Midbrain (tissue), 1 donor: ENCODE results near the gene ANKZF1.
A peak's percentile ranks its signal among the peaks of the same experiment; 100 is the strongest.
"Not testable (repeated sequence)": the region's sequence is repeated elsewhere in the genome, so short reads cannot be mapped to it uniquely, and the experiment has no call there.

ENCODE experiments used
- DNase-seq: peaks from one replicate; lab custom pipeline; 2025; lab: John Stamatoyannopoulos, UW

ANKZF1 gene

DNA sequence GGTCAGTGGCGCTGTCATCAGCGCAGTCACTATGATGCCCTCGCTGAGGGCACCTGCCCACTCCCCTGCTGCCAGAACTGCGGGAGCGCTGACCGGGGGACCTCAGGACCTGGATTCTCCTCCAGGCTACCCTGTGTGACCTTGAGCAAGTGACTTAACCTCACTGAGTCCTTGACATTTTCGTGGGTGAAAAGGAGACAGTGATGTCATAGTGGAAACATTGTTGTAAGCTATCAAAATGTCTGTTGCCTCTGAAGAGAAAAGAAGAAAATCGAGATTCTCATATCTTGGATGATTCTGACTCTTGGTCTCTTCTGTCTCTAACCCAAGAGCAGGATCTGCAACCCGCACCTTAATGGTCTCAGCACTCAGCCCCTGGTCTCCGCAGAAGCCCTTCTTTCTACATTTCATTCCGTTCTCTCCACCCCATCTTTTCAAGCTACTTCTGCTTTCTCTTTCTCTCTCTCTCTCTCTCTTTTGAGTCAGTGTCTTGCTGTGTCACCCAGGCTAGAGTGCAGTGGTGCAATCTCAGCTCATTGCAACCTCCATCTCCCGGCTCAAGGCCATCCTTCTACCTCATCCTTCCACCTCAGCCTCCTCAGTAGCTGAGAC lies 25.1 kb downstream of the ANKZF1 start:
- no peak for DNase-seq

DNA sequence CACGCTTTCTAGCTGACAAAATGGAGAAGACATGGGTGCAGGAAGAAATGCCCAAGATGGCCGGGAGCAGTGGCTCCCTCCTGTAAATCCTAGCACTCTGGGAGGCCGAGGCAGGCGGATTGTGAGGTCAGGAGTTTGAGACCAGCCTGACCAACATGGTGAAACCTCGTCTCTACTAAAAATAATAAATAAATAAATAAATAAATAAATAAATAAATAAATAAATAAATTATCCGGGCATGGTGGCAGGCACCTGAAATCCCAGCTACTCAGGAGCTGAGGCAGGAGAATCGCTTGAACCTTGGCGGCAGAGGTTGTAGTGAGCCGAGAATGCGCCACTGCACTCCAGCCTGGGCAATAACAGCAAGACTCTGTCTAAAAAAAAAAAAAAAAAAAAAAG lies 29.3 kb downstream of the ANKZF1 start:
- not testable (repeated sequence) for DNase-seq

DNA sequence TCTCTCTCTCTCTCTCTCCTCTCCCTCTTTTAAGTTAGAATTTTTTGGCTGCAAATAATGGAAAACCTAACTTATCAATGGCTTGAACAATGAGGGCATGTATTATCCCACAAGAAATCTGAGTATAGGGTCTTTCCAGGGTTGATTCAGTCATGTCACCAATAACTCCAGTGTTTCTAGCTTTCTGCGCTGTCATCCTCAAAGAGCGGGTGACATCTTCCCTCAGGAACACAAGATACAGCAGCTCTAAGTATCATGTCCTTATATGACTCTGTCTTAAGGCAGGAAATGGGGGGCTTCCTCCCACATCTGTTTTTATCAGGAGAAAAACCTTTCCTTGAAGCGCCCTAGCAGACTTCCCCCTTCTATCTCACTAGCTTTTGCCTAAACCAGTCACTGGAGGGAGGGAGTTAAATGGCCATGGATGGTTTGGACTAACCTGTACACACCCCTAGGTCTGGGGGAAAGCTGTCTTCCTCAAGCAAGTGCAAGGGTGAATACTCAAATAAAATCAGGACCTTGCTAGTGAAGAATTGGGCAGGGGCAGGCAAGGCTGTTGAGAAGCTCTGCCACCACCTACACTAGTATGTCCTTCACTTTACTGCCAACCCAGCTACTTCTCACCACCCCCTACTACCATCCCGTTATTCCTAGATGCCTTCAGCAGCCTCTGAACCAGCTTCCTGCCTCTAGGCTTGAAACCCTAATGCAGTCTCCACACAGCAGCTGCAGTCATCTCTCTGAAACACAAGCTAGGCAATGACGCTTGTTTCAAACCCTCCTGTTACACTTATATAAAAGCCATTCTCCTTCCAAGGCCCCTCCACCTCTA lies 31.6 kb downstream of the ANKZF1 start:
- no peak for DNase-seq

DNA sequence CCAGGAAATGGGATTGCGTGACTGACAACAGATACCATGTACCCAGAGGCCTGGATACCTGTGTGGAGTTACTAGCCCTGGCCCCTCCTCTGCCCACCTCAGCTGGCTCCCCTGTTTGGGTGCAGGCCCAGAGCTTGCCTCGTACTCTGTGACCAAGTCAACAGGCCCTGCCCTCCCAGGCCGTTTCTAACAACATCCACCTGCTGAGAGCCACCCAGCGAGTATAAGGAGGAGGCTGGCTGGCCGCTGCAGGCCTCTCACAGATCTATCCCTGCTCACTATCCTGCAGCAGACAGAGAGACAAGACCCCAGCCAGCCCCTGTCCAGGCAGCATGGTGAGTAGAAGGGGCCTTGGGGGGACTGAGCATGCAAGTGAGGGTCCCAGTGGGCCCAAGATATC lies 36.6 kb downstream of the ANKZF1 start:
- DNase-seq = no peak

DNA sequence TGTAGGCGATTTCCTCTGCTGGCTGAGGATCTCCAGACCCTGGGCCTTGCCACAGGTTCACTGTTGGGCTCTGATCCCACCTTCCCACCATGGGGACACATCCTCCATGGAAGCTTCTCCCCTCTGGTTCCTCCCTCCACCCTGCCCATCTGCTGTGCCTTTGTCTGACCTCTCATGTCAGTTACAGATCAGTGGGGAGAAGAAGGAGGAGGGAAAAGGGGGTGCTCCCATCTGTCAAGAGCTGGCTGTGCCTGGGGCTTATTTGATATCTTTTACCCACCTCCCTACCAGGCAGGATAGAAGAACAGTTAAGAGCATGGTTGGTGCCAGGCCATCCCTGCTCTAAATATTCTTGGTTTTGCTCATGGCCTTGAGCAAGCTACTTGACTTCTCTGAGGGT lies 37.3 kb downstream of the ANKZF1 start:
- DNase-seq = no peak

DNA sequence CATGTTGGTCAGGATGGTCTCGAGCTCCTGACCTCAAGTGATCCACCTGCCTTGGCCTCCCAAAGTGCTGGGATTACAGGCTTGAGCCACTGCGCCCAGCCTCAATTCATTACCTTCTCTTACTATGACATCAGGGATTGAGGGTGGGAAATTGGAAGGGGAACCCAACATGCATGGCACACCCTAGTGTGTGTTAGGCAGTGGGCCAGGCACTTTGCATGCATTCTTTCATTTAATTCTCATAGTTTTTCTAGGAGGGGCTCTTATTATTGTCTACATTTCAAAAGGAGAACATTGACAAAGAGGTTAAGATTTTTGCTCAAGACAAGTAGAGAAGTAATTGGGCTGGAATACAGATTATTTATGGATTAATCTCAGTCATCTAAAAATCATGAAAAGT lies 38.7 kb downstream of the ANKZF1 start:
- no peak for DNase-seq

DNA sequence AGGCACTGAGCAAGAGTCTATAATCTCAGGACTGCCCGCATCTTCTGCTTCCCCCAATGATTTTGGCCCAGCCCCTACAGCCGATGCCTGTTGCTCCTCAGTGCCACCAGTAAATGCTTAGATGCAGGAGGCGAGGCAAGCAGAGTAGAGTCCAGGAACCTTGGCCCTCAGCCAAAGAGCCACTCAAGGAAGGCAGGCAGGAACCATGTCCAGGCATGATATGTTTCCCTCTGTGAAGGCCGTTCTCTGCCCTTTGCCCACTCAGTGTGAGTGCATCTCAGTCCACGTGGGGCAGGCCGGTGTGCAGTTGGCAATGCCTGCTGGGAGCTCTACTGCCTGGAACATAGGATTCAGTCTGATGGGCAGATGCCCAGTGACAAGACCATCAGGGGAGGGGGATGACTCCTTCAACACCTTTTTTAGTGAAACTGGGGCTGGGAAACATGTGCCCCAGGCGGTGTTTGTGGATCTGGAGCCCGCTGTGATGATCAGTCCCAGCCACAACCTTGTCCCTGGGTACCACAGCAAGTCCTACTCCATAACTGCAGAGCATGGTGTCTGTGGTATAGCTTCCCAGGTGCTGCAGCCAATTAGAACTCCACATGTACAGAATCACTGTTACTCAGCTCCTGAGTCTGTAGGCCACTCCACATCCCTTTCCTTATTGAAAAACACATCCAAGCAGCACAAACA lies 39.9 kb downstream of the ANKZF1 start:
- DNase-seq = no peak

DNA sequence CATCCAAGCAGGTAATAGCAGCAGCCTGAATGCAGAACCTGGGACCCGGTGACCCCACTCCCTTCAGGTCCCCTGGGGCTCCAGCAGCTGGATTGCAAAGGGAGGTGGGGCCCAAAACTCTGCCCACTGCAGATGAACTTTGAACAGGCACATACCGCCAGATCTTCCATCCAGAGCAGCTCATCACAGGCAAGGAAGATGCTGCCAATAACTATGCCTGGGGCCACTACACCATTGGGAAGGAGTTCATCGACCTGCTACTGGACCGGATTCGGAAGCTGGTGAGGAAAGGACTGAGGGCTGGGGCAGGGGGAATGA lies 40.4 kb downstream of the ANKZF1 start:
- no peak for DNase-seq

DNA sequence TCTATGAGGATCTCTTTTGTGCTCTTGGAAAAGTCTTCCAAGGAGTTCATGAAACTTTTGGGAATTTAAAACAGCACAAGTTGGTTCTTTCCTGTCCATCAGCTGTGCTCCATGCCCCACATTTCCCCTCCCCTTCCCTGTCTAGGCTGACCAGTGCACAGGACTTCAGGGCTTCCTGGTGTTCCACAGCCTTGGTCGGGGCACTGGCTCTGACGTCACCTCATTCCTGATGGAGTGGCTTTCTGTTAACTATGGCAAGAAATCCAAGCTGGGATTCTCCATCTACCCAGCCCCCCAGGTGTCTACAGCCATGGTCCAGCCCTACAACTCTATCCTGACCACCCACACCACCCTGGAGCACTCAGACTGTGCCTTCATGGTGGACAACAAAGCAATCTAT lies 41.4 kb downstream of the ANKZF1 start:
- DNase-seq = no peak

DNA sequence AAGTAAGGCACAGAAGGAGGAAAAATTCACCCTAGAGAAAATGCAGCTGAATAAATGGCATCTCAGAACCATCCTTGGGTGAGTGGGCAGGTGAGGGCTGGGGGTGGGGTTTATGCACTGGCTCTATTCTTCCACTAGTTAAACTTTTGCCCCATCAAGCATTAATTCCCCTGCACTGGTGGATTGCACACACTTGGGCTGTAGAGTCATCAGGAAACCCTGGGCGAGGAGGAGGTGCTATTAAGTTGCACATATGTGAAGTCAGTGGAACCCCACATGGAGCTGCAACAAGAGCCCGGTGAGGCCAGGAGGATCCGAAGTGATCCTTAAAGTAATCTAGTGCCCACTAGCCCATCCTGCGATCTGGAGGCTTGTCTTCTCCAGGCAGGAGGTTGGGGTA lies 42.8 kb downstream of the ANKZF1 start:
- DNase-seq = no peak

DNA sequence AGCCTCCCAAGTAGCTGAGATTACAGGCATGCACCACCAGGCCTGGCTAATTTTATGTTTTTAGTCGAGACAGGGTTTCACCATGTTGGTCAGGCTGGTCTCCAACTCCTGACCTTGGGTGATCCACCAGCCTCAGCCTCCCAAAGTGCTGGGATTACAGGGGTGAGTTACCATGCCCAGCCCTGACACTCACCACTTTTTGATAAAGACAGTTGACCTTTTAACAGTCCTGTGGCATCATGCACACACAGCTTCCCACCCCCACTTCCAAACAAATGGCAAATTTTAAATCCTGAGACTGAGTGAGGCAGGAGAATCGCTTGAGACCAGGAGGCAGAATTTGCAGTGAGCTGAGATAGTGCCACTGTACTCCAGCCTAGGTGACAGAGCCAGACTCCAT lies 43.4 kb downstream of the ANKZF1 start:
- DNase-seq = no peak

DNA sequence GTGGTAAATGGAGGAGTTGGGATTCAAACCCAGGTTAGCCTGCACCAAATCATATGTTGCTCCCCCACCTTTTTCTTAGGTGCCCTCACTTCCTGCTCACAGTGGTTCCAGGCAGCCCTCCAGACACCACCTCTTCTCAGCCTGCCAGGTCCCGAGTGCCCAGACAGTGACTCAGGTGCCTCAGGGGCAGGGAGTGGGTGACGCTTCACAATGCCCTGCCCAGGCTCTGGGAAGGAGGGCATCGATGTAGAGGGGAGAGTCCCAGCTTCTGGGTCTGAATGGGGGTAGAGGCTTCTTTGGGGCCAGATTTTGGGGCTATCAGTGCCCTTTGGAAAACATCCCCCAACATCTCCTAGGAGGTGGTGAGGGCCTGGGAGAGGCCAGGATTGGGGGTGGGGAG lies 44.3 kb downstream of the ANKZF1 start:
- DNase-seq = no peak

DNA sequence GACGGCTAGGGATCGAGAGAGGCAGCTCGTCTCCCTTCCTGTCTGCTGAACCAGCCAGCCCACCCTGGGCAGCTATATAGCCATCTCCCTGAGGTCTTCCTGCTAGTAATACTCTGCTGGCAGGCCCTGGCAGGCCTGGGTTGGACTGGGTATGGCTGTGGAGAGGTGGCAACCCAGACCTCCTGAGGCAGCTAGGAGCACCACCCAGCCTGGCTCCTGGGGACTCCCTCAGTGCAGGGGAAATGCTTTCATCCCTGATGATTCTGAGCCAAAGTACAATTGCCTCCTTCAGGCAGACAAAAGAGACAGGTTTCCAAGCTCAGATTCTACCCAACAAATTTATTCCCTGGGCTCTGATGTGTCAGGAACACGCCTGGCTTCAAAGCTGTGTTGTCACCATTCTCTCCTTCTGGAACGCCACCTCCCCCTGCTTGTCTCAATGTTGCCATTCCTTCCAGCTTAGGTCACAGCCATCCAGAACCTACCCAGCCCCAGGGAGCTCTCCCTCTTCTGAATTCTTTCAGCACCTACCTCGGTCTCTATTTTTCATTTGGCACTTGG lies 44.8 kb downstream of the ANKZF1 start:
- DNase-seq = no peak

DNA sequence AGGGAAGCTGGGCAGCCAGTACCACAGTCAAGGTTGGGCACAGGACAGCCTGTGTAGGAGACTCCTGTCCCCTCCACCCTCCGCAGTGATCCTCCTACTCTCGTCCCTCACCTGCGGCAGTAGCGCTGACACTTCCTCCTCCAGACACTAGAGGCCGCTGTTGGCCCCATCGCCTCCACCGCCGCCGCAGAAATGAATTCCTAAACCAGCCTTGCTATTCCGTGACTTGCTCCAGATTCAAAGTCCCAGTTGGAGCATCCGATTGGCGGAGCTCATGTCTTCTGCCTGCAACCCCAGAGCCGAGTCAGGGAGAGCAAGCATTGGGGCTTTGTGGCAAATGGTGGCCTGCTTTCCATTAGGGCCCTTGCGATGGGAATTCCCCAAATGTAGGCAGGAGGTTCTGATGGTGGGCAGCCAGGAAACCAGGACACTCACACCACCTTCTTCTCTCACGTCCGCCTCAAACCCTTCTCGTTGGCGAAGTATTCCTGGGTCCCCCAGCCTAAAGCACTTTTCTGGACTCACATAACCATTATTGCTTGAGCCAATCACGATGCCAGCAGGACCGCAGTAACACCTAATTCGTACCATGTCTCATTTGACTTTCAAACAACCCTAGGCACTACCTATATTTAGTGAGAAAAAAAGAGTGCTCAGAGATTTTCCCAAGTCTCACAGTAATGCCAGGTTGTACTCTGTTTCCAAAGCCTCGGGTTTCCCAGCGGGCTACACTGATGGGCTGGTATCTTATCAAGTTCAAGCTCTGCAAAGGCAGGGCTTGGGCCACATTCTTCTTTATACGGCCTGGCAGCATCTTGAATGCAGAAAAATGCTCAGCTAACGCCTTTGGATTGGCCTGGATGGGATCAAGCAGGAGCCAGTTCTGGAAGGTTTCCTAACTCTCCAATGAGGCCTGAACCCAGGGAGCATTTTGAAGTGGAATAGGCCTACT lies 48.4 kb downstream of the ANKZF1 start:
- DNase-seq = peak; percentile 86

DNA sequence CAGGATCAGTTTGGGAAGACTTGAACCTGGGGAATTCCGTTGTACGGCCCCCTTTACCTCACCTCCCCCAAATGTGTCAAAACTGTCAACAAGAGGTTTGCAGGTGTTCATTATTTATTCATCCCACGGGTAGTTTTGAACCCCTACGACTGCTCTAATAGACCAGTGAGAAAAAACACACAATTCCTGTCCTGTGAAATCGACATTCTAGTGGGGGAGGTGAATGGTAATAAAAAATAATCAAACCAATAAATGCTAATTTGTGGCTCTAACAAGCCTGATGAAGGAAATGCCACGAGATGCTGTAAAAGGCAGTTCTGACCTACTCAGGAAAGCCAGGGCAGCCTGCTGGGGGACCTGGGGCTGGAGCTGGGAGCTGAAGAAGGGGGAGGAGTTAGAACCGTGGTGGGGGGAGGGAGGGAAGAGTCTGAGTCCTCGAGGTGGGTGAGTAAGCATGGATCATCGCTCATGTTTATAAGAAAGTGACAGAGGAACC lies 49.1 kb downstream of the ANKZF1 start:
- no peak for DNase-seq

DNA sequence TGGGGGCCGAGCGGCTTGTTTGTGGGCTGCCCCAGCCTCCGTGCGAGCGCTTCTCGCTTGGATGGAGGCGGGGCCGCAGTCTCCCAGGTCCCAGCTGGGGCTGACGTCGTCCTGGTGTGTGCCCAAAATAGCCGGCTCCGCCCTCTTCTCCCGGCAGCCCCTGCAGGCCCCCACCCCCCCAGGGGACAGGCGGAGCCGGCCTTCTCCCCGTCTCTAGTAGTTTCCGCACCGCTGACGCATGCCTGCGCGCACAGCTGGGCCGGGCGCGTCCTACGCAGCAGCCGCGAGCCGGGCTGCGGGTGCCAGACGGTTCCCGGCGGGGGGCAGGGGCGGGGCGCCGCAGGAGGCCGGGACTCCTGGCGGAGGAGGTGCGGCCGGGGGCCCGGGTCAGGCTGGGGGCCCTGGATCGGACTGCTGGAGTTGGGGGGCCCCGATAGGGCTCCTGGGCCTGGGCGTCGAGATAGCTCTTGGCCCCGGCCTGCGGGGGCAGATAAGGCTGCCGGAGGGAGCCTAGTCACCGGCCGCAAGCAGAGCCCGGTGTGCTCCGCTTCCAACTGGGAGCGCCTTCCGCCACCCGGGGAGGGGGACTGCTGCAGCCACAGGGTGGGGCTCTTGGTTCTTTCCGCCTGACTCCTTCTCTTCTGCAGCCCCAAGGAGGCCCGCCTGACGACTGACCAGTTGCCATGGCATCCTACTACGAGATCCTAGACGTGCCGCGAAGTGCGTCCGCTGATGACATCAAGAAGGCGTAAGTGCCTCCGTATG lies 49.7 kb downstream of the ANKZF1 start, which contains the start of gene DNAJB2:
Gene DNAJB2 (plus strand): TSS at position 216 of the 765 bp plus-strand sequence. CDS start 468 bp downstream, at position 684.
- DNase-seq = peak; percentile 99

DNA sequence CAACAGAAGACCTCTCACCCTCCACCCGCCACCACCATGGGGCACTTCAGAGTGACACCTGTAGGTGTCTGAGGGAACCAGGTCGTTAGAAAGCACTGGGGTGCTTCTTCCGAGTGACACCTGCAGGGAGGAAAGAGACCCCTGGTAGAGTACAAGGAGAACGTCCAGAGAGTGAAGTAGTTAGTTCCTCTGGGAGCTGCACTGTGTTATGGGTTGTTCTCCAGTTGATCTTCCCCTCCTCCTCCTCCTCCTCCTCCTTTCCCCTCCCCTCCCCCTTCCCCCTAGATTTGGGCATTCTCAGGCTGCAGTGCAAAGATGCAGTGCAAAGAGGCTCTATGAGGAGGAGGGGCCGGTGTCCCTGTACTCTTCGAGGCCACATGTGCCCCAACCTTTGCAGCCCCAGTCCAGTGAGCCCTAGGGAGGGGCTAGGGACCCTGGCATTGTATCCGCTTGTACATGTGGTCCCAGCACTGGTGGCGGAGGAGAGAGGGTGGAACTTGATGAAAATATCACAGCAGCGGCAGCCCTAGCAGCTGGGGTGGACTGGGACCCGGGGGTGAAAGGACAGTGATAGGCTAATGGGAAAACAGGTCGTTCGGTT lies 50.4 kb downstream of the ANKZF1 start:
- no peak for DNase-seq

DNA sequence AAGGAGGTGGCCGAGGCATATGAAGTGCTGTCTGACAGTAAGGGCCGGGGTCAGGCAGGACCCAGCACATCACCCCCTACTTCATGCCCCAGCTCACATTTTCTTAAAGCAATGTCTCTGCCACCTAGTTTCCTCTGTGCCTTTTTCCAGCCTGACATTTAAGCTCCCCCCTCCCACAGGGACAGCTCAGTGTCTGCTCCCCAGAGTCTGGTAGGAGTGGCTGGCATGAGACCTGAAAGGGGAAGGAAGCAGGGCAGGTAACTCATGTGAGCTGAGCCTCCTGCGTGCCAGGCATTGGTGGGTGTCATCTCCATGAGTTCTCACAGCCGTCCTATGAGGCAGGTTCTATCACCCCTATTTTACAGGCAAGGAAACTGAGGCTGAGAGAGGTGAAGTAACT lies 51.0 kb downstream of the ANKZF1 start:
- DNase-seq = no peak

DNA sequence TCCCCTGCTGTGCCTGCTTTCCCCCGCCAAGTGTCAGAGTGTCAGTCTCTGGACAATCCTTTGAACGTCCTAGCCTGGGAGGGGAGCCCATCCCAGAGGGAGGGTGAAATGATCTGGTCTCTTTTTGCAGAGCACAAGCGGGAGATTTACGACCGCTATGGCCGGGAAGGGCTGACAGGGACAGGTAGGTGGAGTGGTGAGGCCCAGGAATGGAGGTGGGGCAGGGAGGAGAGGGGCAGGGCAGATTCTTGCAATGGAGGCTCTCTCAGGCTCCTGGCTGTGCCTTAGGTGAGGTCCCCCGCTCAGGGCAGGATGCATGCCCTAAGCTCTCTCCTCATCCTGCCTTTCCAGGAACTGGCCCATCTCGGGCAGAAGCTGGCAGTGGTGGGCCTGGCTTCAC lies 52.0 kb downstream of the ANKZF1 start:
- DNase-seq = no peak

DNA sequence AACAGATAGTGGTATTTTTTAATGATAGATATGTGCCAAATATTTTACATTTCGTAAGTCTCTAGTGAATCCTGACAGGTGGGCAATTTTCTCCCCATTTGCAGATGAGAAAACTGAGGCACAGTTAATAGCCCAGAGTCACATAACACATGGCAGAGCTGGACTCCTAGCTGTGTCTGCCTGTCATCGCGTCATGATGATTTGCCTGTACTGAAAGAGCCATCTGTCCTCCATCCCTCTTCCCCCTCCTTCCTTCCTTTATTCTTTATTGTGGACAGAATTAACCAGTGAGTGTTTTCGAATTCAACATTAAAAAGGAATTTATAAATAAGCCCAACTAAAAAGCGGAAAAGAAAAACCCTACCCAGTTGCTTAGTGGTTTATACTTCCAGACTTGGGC lies 52.8 kb downstream of the ANKZF1 start:
- peak; percentile 70 for DNase-seq
